Kidney (tissue), 14 donors: ENCODE data around the gene PKHD1. TPM values are rescaled to one million over a fixed set of nuclear protein-coding genes. Genes with fewer than 3 reads are reported as not detected.
A peak's percentile ranks its signal among the peaks of the same experiment; 100 is the strongest.
"Not testable (repeated sequence)": the region's sequence is repeated elsewhere in the genome, so short reads cannot be mapped to it uniquely, and the experiment has no call there.

Experiments
- DNase-seq, 5 donors: peaks; one replicate each; pipeline ENCODE4 v3.0.0-alpha.2; 2013 to 2020
- FAIRE-seq: peaks from 2 replicates; lab custom pipeline; 2012; peaks lifted over from hg19 to GRCh38; lab: Jason Lieb, UNC
- H3K27ac ChIP-seq, 2 donors: one replicate each; pipeline ENCODE4 v1.7.0; 2013; ENCODE audit warnings: low read depth in 2 of 2, low read length in 2 of 2, inconsistent platforms in 1 of 2
- H3K27me3 ChIP-seq: one replicate; pipeline ENCODE4 v1.7.1; 2013; ENCODE audit warnings: low read length, inconsistent platforms; ENCODE audit not compliant: control insufficient read depth, insufficient read depth
- H3K36me3 ChIP-seq, 3 donors: one replicate each; pipeline versions ENCODE4 v1.7.0 to v1.7.1; 2013; ENCODE audit warnings: low read length in 3 of 3, control low read depth in 1 of 3, inconsistent platforms in 1 of 3; ENCODE audit not compliant: insufficient read depth in 3 of 3, control insufficient read depth in 2 of 3
- H3K4me1 ChIP-seq, 3 donors: one replicate each; pipeline versions ENCODE4 v1.7.0 to v1.7.1; 2013; ENCODE audit warnings: low read length in 3 of 3, inconsistent platforms in 1 of 3, low read depth in 1 of 3; ENCODE audit not compliant: control insufficient read depth in 2 of 3, insufficient read depth in 2 of 3
- H3K4me3 ChIP-seq, 3 donors: one replicate each; pipeline versions ENCODE4 v1.7.0 to v1.8.1; 2013; ENCODE audit warnings: low read length in 3 of 3, control low read depth in 1 of 3, inconsistent platforms in 1 of 3
- H3K9ac ChIP-seq, 3 donors: one replicate each; pipeline versions ENCODE4 v1.7.0 to v1.7.1; 2013; ENCODE audit warnings: low read length in 3 of 3, control low read depth in 1 of 3, inconsistent platforms in 1 of 3
- H3K9me3 ChIP-seq, 3 donors: one replicate each; pipeline versions ENCODE4 v1.7.0 to v1.7.1; 2013; ENCODE audit warnings: low read length in 3 of 3, control low read depth in 1 of 3, inconsistent platforms in 1 of 3; ENCODE audit not compliant: control insufficient read depth in 2 of 3, insufficient read depth in 1 of 3
- intact Hi-C: fragments of 100-400 bp; cut with DNase I; formaldehyde crosslinking; loops from one replicate; pipeline ENCODE4 v1.11.1; 2022
- polyA plus RNA-seq: library from polyadenylated mRNA; stranded (reverse); fragments of 350-450 nt; fragmentation: Illumina TruSeq; extraction: RNeasy Lipid Tissue Mini Kit (QIAGEN cat#74804); gene quantifications from one replicate; pipeline ENCODE4 v1.2.3, GENCODE V29; 2014; ENCODE audit warnings: low read depth, low replicate concordance; ENCODE audit not compliant: insufficient read depth
- total RNA-seq: library from RNA; stranded (reverse); fragmentation: NEBNext Ultra II Directional; extraction: Animal tissue kit (Norgen Biotek cat#: 25700); gene quantifications from one replicate; pipeline ENCODE4 v1.2.1, GENCODE V29; 2021
- TF ChIP-seq, protein P1 (sequence below): IDR thresholded peaks from 3 replicates; pipeline ENCODE4 v1.5.1; 2012; ENCODE audit warnings: mild to moderate bottlenecking, moderate library complexity, borderline replicate concordance; ENCODE audit not compliant: insufficient read depth; ENCODE audit errors: extremely low read depth
- donor health status: control.
- donor health status: control.
- donor health status: control.
- donor health status: control.
- donor health status: control.
- donor health status: DM: yes; HTN: yes; CAD: no.
- donor health status: Normal renal cell carcinoma (clear cell type).

PKHD1 gene
- total and polyA plus RNA-seq, 2 donors from 2014 or later, result 6.0 to 77.5 TPM

DNA sequence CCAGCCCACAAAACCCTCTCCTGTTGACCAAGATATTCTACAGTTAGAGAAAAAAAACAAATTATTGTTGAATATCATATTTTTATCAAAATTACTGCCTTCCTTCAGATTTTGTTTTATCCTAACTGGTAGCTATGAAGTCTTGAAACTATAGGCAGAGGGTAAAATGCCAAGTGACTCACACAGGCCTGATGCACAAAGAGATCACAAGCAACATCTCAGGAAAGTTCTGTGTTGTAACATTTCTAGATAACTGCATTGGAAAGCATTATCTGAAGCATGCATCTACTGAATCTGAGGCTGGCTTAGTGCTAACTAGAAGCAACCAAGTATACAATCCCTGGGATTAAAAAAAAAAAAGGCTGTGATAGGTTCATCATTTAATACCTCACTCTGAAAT, 134.2 kb downstream of the PKHD1 start:
- FAIRE-seq, result no peak
- intact Hi-C loops, result no loop called here

DNA sequence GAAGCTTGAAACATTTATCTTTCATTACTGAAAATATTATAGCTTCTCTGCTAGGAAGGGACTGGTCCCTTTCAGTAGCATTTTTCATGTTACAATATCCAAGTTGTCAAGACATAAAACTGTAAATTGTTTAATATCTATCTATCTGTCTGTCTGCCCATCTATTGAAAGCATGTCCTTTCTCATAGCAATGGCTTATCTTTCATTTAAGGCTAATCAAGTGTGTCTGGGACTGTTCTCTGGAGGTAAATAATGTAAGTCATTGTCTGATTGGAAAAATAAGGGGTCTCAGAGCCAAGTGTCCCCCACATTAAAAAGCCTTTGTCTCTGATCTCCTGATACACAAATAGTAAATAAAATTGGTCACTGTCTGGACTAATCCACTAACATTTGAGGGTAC, 135.5 kb downstream of the PKHD1 start:
- no peak overlapping the region for H3K27ac ChIP-seq
- no peaks in the 10 kb centered on the region for H3K27me3 ChIP-seq
- TF ChIP-seq, protein P1, sequence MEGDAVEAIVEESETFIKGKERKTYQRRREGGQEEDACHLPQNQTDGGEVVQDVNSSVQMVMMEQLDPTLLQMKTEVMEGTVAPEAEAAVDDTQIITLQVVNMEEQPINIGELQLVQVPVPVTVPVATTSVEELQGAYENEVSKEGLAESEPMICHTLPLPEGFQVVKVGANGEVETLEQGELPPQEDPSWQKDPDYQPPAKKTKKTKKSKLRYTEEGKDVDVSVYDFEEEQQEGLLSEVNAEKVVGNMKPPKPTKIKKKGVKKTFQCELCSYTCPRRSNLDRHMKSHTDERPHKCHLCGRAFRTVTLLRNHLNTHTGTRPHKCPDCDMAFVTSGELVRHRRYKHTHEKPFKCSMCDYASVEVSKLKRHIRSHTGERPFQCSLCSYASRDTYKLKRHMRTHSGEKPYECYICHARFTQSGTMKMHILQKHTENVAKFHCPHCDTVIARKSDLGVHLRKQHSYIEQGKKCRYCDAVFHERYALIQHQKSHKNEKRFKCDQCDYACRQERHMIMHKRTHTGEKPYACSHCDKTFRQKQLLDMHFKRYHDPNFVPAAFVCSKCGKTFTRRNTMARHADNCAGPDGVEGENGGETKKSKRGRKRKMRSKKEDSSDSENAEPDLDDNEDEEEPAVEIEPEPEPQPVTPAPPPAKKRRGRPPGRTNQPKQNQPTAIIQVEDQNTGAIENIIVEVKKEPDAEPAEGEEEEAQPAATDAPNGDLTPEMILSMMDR, result no peak
- H3K9ac ChIP-seq, result no peak overlapping the region
- H3K9me3 ChIP-seq, result no peaks in the 10 kb centered on the region
- intact Hi-C loops, result no loop called here
- DNase-seq (no peak), FAIRE-seq (no peak)
- peaks cover 0 to 7% (median 4%) of the 10 kb centered on the region in 3 donors for H3K4me1 ChIP-seq
- peaks cover 0 to 13% (median 2%) of the 10 kb centered on the region in 3 donors for H3K36me3 ChIP-seq
- H3K4me3 ChIP-seq, result no peak overlapping the region

More for the DNA sequence above, 134.2 kb downstream of the PKHD1 start:
- H3K9me3 ChIP-seq, result no peaks in the 10 kb centered on the region
- no peak overlapping the region for H3K9ac ChIP-seq
- no peak overlapping the region for H3K4me3 ChIP-seq
- no peak overlapping the region for H3K27ac ChIP-seq
- H3K36me3 ChIP-seq, result peaks cover 0 to 10% (median 7%) of the 10 kb centered on the region in 3 donors
- TF ChIP-seq, protein P1, result no peak
- no peak for DNase-seq
- H3K27me3 ChIP-seq, result no peaks in the 10 kb centered on the region
- H3K4me1 ChIP-seq, result peaks cover 0 to 7% (median 4%) of the 10 kb centered on the region in 3 donors

DNA sequence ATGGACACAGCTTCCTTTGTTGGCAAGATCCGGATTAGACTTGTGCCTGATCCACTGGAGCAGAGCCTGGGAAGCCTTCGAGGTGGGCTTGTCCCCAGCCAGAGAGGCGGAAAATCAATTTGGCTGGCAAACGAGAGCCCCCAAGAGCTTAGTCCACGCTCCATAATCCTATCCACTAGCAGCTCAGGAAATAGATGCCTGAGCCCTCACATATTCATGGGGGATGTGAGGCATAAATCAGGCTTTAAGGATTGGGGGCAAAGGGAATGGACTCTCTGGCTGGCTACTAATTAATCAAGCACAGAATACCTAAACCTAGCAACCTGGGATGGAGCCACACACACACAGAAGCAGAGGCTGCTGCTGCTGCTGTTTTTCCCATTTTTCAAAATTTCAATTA, 137.9 kb downstream of the PKHD1 start:
- Histone ChIP-seq H3K9ac (no peak overlapping the region), H3K9me3 (no peaks in the 10 kb centered on the region), H3K27me3 (no peaks in the 10 kb centered on the region), H3K4me3 (peak overlapping the region in 2 of 3 donors; percentile 13 to 36), H3K36me3 (peaks cover 0 to 15% (median 2%) of the 10 kb centered on the region in 3 donors), H3K4me1 (peaks cover 0 to 7% (median 4%) of the 10 kb centered on the region in 3 donors), H3K27ac (peak overlapping the region; percentile 44 to 63)
- intact Hi-C loops, result no loop called here
- DNase-seq (peak in 4 of 5 donors; percentile 51 to 86 (median 70)), FAIRE-seq (no peak)
- TF ChIP-seq, protein P1, result no peak

DNA sequence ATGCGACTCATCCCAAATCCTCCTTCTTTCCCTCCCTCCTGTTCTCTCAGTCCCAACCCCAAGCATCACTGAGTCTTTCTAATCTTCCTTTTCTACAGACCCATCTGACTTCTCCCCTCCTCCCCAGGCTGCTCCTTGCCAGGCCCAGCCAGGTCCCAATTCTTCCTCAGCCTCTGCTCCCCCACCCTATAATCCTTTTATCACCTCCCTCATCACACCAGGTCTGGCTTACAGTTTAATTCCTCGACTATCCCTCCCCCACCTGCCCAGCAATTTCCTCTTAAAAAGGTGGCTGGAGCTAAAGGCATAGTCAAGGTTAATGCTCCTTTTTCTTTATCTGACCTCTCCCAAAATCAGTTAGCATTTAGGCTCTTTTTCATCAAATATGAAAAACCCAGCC, 147.7 kb downstream of the PKHD1 start:
- H3K36me3 ChIP-seq, H3K4me3 ChIP-seq, H3K27ac ChIP-seq, H3K27me3 ChIP-seq, FAIRE-seq, H3K9ac ChIP-seq, intact Hi-C loops, H3K9me3 ChIP-seq, DNase-seq: not testable (repeated sequence)
- H3K4me1 ChIP-seq, result peaks cover 0 to 21% (median 2%) of the 10 kb centered on the region in 3 donors
